Activated naive CD4-positive, alpha-beta T cell treated with anti-CD3 and anti-CD28 coated beads, Interleukin-2, amount 50 U/mL, for 16 hours (primary cell): Measurements from ENCODE around the gene RFX2.
A peak's percentile ranks its signal among the peaks of the same experiment; 100 is the strongest.

Experiments used
- DNase-seq: peaks from one replicate; pipeline ENCODE4 v3.0.0-alpha.2; 2020

Gene RFX2

GRCh38 chr19:6058518-6059201 is 51.6 kb downstream of the RFX2 start:
- DNase-seq = no peak

- DNase-seq = no peak
Measured at GRCh38 chr19:6057651-6058517, 52.4 kb downstream of the RFX2 start.

- DNase-seq = no peak
Measured at GRCh38 chr19:6056801-6057650, 53.3 kb downstream of the RFX2 start.

DNA sequence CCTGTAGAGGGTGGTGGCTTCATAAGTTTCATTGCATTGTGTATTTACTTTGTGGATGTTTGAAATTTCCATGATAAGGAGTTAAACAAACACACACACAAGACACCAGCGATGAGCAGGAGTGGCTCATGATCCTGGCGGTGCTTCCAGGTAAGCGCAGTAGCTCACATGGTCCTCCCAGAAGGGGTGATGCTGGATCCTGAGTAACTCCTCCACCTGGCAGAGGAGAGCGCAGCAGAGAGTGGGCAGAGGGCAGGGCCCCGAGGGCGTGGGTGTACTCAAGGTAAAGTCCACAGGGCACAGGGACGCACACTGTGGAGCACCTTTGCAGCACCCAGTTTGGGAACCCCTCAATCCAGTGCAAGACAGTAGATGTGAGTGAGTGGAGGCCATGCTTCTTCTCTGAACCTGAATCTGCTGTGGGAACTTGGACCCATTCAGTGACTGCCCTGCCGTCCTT is 54.0 kb downstream of the RFX2 start:
- no peak for DNase-seq

GRCh38 chr19:6055013-6055795 is 55.1 kb downstream of the RFX2 start:
- DNase-seq = no peak

DNA sequence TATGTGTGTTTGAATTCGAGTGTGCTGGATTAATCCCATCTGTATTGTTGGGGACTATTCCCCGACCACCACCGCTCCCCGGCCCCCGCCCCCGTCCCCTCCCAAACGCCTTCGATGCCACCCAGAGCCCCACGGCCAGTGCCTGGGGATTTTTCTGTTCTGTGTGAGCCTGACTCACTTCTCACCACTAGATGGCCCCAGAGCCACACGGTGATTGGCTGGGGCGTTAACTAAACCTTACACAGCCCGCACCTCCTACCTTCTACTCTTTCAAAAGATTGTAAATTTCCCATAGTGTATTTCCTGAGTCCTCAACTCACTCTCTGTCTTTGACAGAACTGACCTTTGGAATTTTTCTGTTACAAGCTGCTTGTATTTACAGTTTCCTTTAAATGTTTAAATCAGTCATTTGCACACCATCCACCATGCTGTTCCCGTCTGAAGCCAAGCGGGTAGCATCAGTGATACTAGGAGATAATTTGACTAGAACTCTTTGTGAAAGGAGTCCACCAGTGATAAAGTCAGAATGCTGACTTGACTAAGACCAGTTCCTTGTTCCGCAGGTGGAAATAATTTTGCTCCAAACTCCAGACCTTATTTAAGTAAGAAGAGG is 61.4 kb downstream of the RFX2 start:
- peak; percentile 76 for DNase-seq

DNA sequence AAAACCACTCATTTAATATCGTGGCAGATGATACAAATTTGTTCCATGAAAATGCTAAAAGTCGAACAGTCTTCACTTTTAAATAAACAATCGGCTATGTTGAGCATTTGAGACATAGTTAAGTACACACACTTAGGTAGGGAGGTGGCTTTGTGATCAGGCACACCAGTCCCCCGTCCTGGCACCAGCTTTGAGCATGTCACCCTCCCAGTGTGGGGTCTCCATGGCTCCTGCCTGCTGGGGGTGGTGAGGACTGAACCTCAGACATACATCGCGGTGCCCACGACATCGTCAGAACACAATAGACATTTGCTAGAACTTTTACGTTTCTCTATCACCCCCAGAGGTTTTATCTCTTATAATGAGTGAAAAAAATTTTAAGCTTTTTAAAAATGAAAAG is 62.0 kb downstream of the RFX2 start:
- no peak for DNase-seq

DNA sequence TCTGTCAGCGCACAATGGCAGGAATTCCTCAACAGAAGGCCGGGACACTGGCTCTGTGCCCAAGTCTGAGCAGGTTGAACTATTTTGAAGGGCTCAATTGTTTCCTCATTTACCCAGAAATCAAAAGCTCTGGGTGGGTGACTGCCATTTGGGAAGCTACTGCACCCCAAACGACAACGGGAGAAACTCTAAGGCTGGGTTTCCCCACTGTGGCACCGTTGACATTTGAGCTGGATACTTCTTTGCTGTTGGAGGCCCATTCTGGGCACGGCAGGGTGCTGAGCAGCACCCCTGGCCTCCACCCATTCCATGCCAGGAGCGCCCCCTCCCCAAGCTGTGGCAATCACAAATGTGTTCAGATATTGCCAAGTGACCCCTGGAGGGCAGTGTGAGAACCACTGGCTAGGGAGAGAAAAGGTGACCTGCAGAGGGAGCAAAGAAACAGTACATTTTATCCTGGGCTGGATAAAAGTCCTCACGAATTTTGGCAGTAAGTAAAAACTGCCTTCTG is 62.5 kb downstream of the RFX2 start:
- DNase-seq = no peak

DNA sequence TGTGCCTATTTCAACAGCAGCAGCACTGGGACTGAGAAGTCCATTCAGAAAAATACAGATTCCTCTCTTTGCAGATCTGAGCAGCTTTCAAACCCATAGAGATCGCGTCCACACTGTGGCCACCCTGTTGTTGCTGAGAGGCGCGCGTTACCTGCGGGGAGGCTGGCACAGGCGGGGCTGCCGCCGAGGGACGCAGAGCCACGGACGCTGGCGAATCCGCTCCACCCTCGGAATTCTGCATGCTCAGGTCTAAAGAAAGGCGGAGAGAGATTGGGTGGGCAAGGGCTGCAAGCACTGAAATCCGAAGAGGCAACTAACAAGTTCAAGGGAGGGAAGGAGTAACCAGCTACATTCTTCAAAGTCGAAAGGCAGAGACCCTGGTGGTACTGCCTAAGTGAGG is 63.0 kb downstream of the RFX2 start:
- no peak for DNase-seq

DNA sequence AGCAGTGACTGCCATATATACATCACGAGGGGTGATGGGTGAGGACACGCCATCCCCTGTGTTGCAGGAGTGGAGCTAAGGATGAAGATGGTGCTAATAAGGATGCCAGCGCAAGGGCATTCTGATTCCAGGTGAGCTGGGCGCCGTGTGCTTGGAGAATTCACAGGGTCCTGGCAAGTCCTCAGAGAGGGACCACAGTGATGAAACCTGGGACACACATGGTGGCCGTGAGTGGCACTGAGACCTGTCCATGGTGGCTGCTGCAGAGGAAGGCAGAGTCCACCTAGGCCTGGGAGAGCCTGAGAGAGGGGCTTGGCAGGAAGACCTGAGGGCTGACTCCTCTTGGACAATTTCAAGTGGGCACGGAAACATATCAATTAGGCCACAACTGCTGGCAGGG is 65.2 kb downstream of the RFX2 start:
- DNase-seq = no peak

DNA sequence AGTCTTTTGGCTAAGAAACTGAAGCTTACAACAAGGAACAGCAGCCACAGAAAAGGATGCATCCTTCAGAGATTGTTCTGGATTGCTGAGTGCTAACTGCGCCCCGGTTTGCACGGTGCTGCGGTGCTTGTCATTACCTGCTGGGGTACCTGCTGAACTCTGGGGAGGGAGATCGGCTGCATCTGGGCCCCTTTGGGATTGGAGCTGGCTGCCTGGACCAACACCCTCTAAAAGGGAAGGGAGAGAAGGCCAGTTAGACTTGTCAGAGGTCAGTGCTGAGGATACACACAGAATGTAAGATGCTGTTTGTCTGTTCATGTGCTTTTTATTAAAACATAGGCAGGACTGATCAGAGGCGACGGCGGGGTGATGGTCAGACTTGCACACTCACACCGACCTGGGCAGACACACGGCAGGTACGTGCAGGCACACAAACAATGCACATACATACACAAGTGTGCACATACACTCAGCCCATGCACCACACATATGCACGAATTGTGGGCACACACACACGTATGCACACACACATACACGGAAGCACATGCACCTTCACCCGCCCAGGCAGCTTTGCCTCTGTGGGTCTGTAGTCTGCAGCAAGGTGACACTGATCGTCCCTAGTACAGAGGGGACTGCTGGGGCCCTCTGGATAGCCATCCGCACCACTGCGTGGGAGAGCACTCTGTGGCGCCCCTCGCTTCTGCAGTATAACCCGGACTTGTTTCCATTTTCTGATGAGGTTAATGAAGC is 66.1 kb downstream of the RFX2 start:
- no peak for DNase-seq

DNA sequence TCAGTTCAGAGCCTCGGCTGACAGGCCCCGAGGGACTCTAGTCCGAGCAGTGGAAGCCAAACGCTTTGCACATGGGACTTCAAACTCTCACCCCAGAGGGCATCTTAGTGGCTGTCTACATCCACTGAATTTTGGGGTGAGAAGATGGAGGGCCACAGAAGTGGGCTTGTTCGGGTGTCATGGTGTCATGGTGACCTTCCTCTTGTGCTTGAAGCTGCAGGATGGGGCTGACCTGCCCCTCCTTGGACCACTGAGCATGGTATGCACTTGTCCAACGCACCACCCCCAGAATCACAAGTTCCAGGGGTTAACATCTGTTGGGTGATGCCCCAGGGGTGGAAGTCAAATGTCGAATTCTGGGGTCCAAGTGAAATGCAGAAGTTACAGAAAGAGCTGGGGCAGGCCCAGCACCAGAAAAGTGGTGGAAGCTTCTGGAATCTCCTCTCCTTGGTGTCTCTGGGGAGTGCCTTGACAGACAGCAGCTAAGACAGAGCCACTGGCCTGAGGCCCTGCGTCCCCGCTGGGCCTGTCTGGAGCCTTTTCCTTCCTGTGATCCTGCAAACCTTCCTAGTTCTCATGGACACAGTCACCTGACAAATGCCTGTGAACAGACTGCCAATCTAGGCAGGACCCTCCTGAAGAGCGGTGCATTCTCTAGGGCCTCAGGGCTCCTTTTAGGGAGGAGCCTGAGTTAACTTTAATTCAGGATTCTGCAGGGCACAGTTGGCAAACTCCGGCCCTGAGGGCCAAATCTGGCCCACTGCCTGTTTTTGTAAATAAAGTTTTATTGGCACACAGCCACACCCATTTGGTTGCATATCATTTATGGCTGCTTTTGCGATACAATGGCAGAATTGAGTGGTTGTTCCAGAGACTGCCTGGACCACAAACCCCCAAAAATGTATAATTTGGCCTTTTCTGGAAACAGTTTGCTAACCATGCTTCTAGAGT is 67.2 kb downstream of the RFX2 start:
- DNase-seq = no peak

GRCh38 chr19:6041991-6042481 is 68.3 kb downstream of the RFX2 start:
- no peak for DNase-seq

DNA sequence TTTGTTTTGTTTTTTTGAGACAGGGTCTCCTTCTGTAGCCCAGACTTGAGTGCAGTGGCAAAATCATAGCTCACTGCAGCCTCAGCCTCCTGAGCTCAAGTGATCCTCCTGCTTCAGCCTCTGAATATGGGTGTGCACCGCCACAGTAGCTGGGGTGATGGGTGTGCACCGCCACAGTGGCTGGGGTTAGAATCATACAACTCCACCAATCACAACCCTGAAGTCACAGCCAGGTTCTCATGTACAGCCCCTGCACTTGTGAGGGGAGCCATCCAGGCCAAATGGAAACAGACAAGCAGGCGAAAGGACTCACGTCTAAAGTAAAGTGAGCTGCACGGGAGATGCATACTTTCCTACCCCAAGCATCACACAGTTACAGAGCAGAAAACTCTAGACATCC is 69.2 kb downstream of the RFX2 start:
- no peak for DNase-seq

GRCh38 chr19:6039566-6040225 is 70.6 kb downstream of the RFX2 start:
- no peak for DNase-seq

DNA sequence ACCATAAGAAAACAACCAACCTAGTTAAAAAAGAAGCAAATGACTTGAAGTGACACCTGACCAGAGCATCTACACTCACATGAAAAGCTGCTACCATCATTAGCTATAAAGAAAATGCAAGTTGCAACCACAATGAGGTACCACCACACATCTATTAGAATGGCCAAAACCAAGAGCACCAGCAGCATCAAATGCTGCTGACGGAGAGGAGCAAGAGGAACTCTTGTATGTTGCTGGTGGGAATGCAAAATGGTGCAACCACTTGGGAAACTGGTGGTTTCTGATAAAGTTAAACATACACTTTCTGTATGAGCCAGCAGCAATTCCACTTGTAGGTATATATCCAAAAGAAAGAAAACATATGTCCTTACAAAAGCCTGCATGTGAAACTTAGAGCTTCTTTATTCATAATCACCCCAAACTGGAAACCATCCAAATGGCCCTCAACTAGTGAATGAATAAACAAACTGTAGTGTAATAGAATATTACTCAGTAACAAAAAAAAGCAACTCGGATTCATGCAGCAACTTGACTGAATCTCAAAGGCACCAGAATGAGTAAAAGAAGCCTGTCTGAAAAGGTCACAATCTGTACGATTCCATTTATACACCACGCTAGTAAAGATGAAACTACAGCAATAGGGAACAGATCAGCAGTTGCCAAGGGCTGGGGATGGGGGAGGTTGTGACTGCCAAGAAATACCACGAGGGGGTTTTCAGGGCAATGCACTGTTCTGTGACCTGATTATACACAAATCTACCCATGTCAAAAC is 71.5 kb downstream of the RFX2 start:
- DNase-seq = no peak

DNA sequence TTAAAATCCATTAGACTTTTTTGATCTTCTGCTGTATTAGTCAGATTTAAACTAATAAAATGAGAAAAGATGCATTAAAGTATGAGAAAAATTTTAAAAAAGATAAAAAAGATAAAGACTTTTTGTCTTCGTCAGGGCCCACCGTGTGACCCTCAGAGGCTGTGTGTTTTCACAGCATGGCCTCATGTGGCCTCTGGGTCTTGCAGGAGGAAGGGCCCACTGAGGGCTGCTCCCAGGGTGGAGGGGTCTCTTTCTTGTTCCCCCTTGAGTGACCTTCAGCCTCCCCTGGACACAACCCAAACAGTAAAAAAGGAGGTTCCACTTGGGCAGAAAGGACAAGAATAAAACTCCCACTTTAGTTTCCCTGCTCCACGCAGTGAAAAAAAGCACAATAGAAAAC is 75.3 kb downstream of the RFX2 start:
- DNase-seq = no peak

- no peak for DNase-seq
Measured at GRCh38 chr19:6034512-6034911, 75.8 kb downstream of the RFX2 start.
